Right lobe of liver (tissue), 4 donors: ENCODE measurements around the gene RNF40.

Source experiments
- POLR2A ChIP-seq: fragments of 450-650 bp; IDR thresholded peaks from one replicate; pipeline ENCODE4 v1.6.1; 2017; ENCODE audit warnings: antibody characterized with exemption, mild to moderate bottlenecking
- TF ChIP-seq, protein P1 (sequence below), 4 donors: fragments of 200-600 bp in 3 of 4; fragments of 450-650 bp in 1 of 4; IDR thresholded peaks; one replicate each; pipeline versions ENCODE4 v1.5.1 to v1.8.0; 2016 to 2022; ENCODE audit warnings: antibody characterized with exemption in 4 of 4, mild to moderate bottlenecking in 2 of 4
- donor health status: DM: no; HTN: no; CAD: no.
- donor health status: DM: no; HTN: no; CAD: no.
- donor health status: DM: no; HTN: yes; CAD: no.

- TF ChIP-seq, protein P1, sequence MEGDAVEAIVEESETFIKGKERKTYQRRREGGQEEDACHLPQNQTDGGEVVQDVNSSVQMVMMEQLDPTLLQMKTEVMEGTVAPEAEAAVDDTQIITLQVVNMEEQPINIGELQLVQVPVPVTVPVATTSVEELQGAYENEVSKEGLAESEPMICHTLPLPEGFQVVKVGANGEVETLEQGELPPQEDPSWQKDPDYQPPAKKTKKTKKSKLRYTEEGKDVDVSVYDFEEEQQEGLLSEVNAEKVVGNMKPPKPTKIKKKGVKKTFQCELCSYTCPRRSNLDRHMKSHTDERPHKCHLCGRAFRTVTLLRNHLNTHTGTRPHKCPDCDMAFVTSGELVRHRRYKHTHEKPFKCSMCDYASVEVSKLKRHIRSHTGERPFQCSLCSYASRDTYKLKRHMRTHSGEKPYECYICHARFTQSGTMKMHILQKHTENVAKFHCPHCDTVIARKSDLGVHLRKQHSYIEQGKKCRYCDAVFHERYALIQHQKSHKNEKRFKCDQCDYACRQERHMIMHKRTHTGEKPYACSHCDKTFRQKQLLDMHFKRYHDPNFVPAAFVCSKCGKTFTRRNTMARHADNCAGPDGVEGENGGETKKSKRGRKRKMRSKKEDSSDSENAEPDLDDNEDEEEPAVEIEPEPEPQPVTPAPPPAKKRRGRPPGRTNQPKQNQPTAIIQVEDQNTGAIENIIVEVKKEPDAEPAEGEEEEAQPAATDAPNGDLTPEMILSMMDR (IDR thresholded peaks at IDR 0.05), result no peak
- TF ChIP-seq POLR2A, result no peak
These were observed 24.1 kb upstream of the RNF40 start for GRCh38 chr16:30737794-30738648.
